MM.1S (cell line): ENCODE data around the gene GSS.

Source experiments
- CTCF ChIP-seq: fragments of 300-600 bp; sonication (generic); IDR thresholded peaks from 2 replicates; pipeline ENCODE4 v1.5.1; 2016; ENCODE audit warnings: antibody characterized with exemption, low read length, mixed read lengths
- EZH2 ChIP-seq: fragments of 300-600 bp; sonication (generic); optimal IDR thresholded peaks from 2 replicates; pipeline ENCODE3; 2017; ENCODE audit warnings: low read depth, mild to moderate bottlenecking, antibody characterized with exemption, low read length, mixed read lengths

- no peak for TF ChIP-seq CTCF
- no peak for TF ChIP-seq EZH2
Measured at GRCh38 chr20:34954904-34955230, 739 bp downstream of the GSS start.
